T-helper 22 cell (primary cell): ENCODE measurements around the gene UBTF.
A peak's percentile ranks its signal among the peaks of the same experiment; 100 is the strongest.

ENCODE experiments used
- DNase-seq: peaks from one replicate; pipeline ENCODE4 v3.0.0-alpha.2; 2020; ENCODE audit warnings: low read depth

The UBTF gene

DNA sequence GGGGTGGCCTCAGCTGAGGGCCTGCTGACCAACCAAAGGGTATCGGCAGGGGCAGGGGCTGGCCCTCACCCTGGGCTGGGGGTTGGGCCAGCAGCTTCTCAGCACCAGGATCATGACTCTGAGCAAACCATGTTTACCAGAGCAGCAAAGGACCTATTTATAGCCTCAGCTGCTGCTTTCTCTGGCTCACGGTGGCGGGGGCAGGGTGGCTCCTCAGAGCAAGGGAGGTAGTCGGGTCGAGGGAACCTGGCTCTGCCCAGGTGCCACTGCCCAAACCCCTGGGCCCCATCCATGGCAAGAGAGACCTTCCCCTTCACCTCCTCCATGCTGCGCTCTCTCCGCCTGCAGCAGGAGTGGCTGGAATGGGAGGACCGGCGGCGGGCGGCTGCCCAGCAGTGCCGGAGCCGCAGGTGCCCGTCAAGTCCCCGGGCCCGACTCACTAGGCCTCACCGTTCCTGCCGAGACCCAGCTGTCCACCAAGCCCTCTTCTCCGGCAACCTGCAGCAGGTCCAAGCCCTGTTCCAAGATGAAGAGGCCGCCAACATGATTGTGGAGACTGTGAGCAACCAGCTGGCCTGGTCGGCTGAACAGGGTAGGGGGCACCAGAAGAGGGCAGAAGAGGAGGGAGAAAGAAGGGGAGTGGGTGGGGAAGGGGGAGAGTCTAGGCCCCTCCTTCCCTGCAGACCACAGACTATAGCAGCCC, 48.8 kb downstream of the UBTF start, which contains the start of gene ASB16:
Gene ASB16 (plus strand): TSS at position 206 of the 703 bp plus-strand sequence. CDS start 86 bp downstream, at position 292.
- no peak for DNase-seq

DNA sequence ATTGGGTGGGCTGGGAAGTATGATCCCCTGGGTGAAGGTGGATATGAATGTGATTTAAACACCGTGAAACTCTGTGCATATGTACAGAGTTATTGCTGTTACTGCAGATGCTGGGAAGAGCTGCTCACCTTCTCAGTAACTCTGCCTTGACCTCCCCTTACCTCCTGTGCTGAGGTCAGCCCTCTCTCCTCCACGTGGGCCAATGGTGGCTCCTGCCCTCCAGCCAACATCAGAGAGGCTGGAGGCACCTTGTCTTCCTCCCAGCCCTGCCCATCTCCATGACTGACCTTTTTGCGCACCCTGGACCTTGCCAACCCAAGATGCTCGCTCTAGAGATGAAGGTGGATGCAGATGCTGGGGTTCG, 49.4 kb downstream of the UBTF start:
- no peak for DNase-seq

DNA sequence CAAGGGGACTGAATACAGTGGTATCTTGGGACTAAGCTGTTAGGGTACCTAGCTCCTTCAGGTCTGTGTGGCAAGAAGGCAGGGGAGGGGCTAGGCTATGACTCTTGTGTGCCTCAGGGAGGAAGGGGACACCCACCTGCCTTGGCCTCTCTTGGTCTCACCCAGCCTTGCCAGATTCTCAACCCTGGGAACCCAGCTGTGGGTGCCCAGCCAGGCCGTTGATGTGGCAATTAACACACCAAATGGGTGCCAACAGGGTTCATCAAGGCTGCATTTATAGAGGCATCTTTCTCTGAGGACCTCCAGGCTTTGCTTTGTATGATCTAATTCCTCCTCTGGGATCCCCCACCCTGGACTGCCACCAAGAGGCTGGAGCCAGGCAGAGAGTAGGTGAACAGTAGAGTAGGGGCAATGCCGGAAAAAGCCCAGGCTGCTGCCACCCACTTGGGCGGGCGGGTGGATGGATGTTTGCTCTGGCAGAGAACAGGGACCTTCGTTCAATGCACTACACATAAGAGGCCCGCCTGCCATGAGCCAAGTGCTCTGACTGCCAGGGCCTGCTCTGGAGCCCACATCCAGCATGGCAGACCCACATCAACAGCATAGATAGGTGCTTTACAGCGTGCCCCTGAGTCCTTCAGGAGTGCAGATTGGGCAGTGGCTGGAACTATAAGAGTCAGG, 52.2 kb downstream of the UBTF start:
- no peak for DNase-seq

DNA sequence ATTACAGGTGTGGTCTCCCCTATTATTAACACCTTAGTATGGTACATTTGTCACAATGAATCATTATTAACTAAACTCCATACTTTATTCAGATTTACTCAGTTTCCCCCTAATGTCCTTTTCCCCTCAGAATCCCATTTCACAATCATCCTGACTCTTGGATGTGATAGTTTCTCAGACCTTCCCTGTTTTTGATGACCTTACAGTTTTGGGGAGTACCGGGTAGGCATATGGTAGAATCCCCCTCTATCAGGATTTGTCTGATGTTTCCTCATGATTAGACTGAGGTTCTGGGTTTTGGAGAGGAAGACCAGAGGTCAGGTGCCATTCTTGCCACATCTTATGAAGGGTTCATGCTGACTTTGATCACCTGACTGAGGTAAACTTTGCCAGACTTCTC, 55.0 kb downstream of the UBTF start:
- DNase-seq = no peak

DNA sequence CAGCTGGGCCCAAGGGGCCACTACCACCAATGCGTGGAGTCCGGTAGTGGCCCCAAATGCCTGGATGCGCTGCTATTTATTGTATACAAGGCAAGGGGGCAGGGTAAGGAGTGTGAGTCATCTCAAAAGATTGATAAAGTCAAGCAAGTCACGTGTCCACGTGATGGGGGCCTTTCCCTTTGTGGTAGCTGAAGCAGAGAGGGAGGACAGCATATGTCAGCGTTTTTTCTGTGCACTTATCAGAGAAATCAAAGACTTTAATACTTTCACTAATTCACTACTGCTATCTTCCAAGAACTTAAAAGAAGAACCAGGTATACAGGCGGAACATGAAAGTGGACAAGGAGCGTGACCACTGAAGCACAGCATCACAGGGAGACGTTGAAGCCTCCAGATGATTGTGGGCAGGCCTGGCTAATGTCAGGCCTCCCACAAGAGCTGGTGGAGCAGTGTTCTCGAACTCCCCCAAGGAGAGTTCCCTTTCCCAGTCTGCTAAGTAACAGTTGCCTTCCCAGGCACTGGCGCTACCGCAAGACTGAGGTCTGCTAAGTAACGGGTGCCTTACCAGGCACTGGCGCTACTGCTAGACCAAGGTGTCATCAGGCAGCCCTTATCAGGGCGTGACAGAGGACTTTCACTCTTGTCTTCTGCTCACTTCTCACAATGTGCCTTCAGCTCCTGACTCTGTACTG, 59.8 kb downstream of the UBTF start:
- DNase-seq = peak; percentile 50

DNA sequence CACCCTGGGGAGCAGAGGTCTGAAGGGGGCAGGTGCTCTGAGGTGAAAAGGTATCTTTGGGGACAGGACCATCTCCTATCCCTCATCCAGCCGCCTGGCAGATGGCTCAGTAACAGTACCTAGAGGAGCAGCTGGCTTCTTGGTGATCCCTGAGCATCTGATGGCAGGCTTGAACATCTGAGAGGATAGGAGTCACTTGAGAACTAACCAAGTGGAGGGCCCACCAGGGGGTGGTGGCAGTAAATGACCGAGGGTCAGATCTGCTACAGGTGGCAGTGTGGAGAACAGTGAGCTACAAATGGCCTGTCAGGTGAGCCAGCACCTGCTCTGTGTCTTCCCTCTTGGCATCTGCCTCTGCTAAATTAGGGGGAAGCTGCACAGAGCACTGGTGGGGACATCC, 64.0 kb downstream of the UBTF start:
- DNase-seq = no peak
